GM12878 (cell line): ENCODE data around the gene PMM1. TPM values are rescaled to one million over a fixed set of nuclear protein-coding genes. Genes with fewer than 3 reads are reported as not detected.
"Not testable (repeated sequence)": the region's sequence is repeated elsewhere in the genome, so short reads cannot be mapped to it uniquely, and the experiment has no call there.

Experiments used
- ATAC-seq: fragments of 200-7000 bp; cut with Tn5 transposase; 3 replicates; pipeline ENCODE4 v1.9.1; 2020; ENCODE audit warnings: mild to moderate bottlenecking, moderate library complexity
- BruUV-seq: library from RNA; stranded (reverse); fragments of 400-500 nt; replicated peaks from 2 replicates; lab custom pipeline; 2021; lab: Mats Ljungman, UMichigan
- CTCF ChIA-PET: fragments of 300-600 bp; sonication (Branson Sonifier 250); formaldehyde crosslinking; extraction: SDS; loops from one replicate; lab custom pipeline; 2021; ENCODE audit warnings: inconsistent platforms; lab: Yijun Ruan, JAX
- POLR2A ChIA-PET: fragments of 350-600 bp; formaldehyde crosslinking; extraction: SDS; loops from one replicate; lab custom pipeline; 2021; ENCODE audit warnings: inconsistent platforms; lab: Charles Lee
- RAD21 ChIA-PET: fragments of 300-600 bp; sonication (Branson Sonifier 250); formaldehyde crosslinking; loops from one replicate; lab custom pipeline; 2023; ENCODE audit warnings: antibody characterized with exemption; ENCODE audit not compliant: unreplicated experiment; lab: Charles Lee
- SMC1A ChIA-PET: fragments of 300-600 bp; sonication (Branson Sonifier 250); formaldehyde crosslinking; loops from one replicate; lab custom pipeline; 2023; ENCODE audit not compliant: unreplicated experiment, uncharacterized antibody; lab: Charles Lee
- DNase-seq: peaks from one replicate; pipeline ENCODE4 v3.0.0-alpha.2; 2011; ENCODE audit warnings: low read depth, low spot score
- FAIRE-seq: peaks from 3 replicates; lab custom pipeline; 2011; peaks lifted over from hg19 to GRCh38; lab: Jason Lieb, UNC
- H2AFZ ChIP-seq: 2 replicates; pipeline ENCODE4 v1.6.0; 2011; ENCODE audit warnings: low read depth, low read length, control low read depth; ENCODE audit not compliant: control insufficient read depth
- H3K27ac ChIP-seq: 2 replicates; pipeline ENCODE4 v1.5.1; 2011; ENCODE audit warnings: control low read depth; ENCODE audit not compliant: control insufficient read depth, insufficient read depth
- H3K27me3 ChIP-seq, 2 experiments: replicated peaks in 1 of 2; 2 replicates each; pipeline versions ENCODE4 v1.6.0 to v1.6.1; 2011; ENCODE audit warnings: low read length in 1 of 2; ENCODE audit not compliant: control insufficient read depth in 2 of 2, insufficient read depth in 2 of 2
- H3K36me3 ChIP-seq, 2 experiments: 2 replicates each; pipeline ENCODE4 v1.5.1; 2011; ENCODE audit warnings: low read length in 1 of 2; ENCODE audit not compliant: control insufficient read depth in 2 of 2, insufficient read depth in 2 of 2
- H3K4me1 ChIP-seq: 2 replicates; pipeline ENCODE4 v1.6.1; 2011; ENCODE audit warnings: mild to moderate bottlenecking, low read length, moderate library complexity, mixed read lengths; ENCODE audit not compliant: control insufficient read depth, insufficient read depth
- H3K4me2 ChIP-seq: 2 replicates; pipeline ENCODE4 v1.6.0; 2011; ENCODE audit warnings: control low read depth; ENCODE audit not compliant: control insufficient read depth, insufficient read depth
- H3K4me3 ChIP-seq: fragments of 200-600 bp; sonication (generic); 2 replicates; pipeline ENCODE4 v1.5.1; 2016
- H3K79me2 ChIP-seq: 2 replicates; pipeline ENCODE4 v1.6.0; 2011; ENCODE audit warnings: low read length; ENCODE audit not compliant: control insufficient read depth, insufficient read depth
- H3K9ac ChIP-seq: 2 replicates; pipeline ENCODE4 v1.8.0; 2011; ENCODE audit warnings: low read length, control low read depth, mixed read lengths; ENCODE audit not compliant: control insufficient read depth, insufficient read depth
- H3K9me3 ChIP-seq: replicated peaks from 3 replicates; pipeline ENCODE4 v1.5.1; 2011; ENCODE audit warnings: mild to moderate bottlenecking, low read length; ENCODE audit not compliant: control insufficient read depth, insufficient read depth
- H4K20me1 ChIP-seq: 2 replicates; pipeline ENCODE4 v1.6.0; 2011; ENCODE audit not compliant: control insufficient read depth, insufficient read depth
- BRCA1 ChIP-seq: IDR thresholded peaks from 2 replicates; pipeline ENCODE4 v1.6.1; 2011; ENCODE audit warnings: low read depth, low read length, improper control_type of control experiment
- CEBPB ChIP-seq, 2 experiments: fragments of 150-350 bp in 1 of 2; IDR thresholded peaks; 2 replicates each; pipeline ENCODE4 v1.6.1; 2012 to 2014; ENCODE audit warnings: low read depth in 2 of 2, low read length in 2 of 2, borderline replicate concordance in 1 of 2, inconsistent platforms in 1 of 2
- E4F1 ChIP-seq: fragments of 450-650 bp; IDR thresholded peaks from 2 replicates; pipeline ENCODE4 v1.6.1; 2018; ENCODE audit warnings: borderline replicate concordance, mild to moderate bottlenecking; ENCODE audit not compliant: partially characterized antibody
- RB1 ChIP-seq: fragments of 450-650 bp; formaldehyde crosslinking; IDR thresholded peaks from 2 replicates; pipeline ENCODE4 v1.6.1; 2017; ENCODE audit warnings: mild to moderate bottlenecking, borderline replicate concordance
- TARDBP ChIP-seq: IDR thresholded peaks from 2 replicates; pipeline ENCODE4 v1.6.1; 2016; ENCODE audit warnings: borderline replicate concordance
- ZBTB40 ChIP-seq: fragments of 450-650 bp; IDR thresholded peaks from 2 replicates; pipeline ENCODE4 v1.6.1; 2016; ENCODE audit warnings: mild to moderate bottlenecking, moderate library complexity, borderline replicate concordance
- WGBS: methylation state at CpG from one replicate; pipeline ENCODE4 v1.1.6; 2016; ENCODE audit warnings: low lambda C conversion rate; ENCODE audit not compliant: insufficient replicate concordance, insufficient coverage; ENCODE audit errors: missing lambda C conversion rate; 5-methylcytosine and 5-hydroxymethylcytosine counted together
- in situ Hi-C: fragments of 300-500 bp; cut with MboI; formaldehyde crosslinking; loops from 9 replicates; pipeline ENCODE4 v1.14.3; 2018; ENCODE audit warnings: mixed read lengths
- intact Hi-C: fragments of 100-400 bp; cut with micrococcal nuclease; formaldehyde crosslinking; loops from one replicate; pipeline ENCODE4 v1.14.2; 2022; ENCODE audit not compliant: unreplicated experiment
- polyA plus RNA-seq, 11 experiments: library from polyadenylated mRNA; depleted of rRNA in 4 of 11; unstranded in 6 of 11; stranded (reverse) in 5 of 11; fragments of >200 nt; fragmentation: Nextera tagmentation in 4 of 11; fragmentation: Illumina TruSeq in 1 of 11; extraction: Ambion mirVana in 4 of 11; extraction: Trizol in 1 of 11; gene quantifications; 1 replicate in 1 of 11; 2 replicates in 10 of 11; pipeline versions ENCODE4 v1.2.1 to v1.2.3, GENCODE V29; 2011 to 2016; ENCODE audit warnings: inconsistent platforms in 2 of 11, missing spikeins in 2 of 11, low read depth in 1 of 11
- total RNA-seq, 4 experiments: library from RNA; depleted of rRNA in 3 of 4; stranded (reverse); fragments of >200 nt in 3 of 4; fragmentation: Illumina TruSeq in 1 of 4; extraction: Trizol in 1 of 4; gene quantifications; 2 replicates each; pipeline versions ENCODE4 v1.2.1 to v1.2.3, GENCODE V29; 2013 to 2021

Gene PMM1
- total and polyA plus RNA-seq, 10 of the 15 experiments (the other 5 are each of a cell fraction or from before 2014, with no cell fraction given), result 8.2 to 32.2 (median 16.9) TPM

- TF ChIP-seq CEBPB (IDR thresholded peaks at IDR 0.05; ENCODE audit: borderline replicate concordance in 1 of 2, low read depth in 2 of 2, low read length in 2 of 2), result no peak
Observed at GRCh38 chr22:41560095-41560471, 29.6 kb downstream of the PMM1 start (continued).

GRCh38 chr22:41558241-41558630 is 31.4 kb downstream of the PMM1 start:
- DNase-seq, H3K4me1 ChIP-seq, RAD21 ChIA-PET, FAIRE-seq, intact Hi-C loops, H3K4me2 ChIP-seq, H3K9ac ChIP-seq, H3K27me3 ChIP-seq, H3K9me3 ChIP-seq, H3K79me2 ChIP-seq, H3K4me3 ChIP-seq, BruUV-seq, H4K20me1 ChIP-seq, in situ Hi-C loops, H2AFZ ChIP-seq, H3K27ac ChIP-seq, ATAC-seq, H3K36me3 ChIP-seq, SMC1A ChIA-PET: not testable (repeated sequence)
- ChIA-PET CTCF (interaction anchor here (0.6 to 0.9 kb wide), 2 partner anchors 27 to 58 kb away, joined by 3 read pairs; no protein-coding TSS in a partner anchor), POLR2A (interaction anchor here (0.6 to 0.7 kb wide), 3 partner anchors 24 to 162 kb away, joined by 3 to 5 read pairs (median 4); no protein-coding TSS in a partner anchor)
- 57% methylated on average over 13 of the region's 13 CpGs for WGBS

- Histone ChIP-seq H3K27me3 (peaks cover 0 to 5% of the 10 kb centered on the region in 2 experiments; a peak in 3 of 4 replicates), H3K27ac (no peak overlapping the region), H3K79me2 (no peaks in the 10 kb centered on the region), H3K4me3 (no peak overlapping the region), H3K36me3 (no peaks in the 10 kb centered on the region), H2AFZ (no peak overlapping the region), H4K20me1 (no peaks in the 10 kb centered on the region), H3K9me3 (no peaks in the 10 kb centered on the region), H3K4me1 (no peaks in the 10 kb centered on the region; the same call in 1 of the 2 replicates), H3K4me2 (no peak overlapping the region), H3K9ac (no peak overlapping the region)
- intact Hi-C loops (no loop called here), in situ Hi-C loops (no loop called here)
- RAD21 ChIA-PET, result no interaction called here
- CTCF ChIA-PET, result interaction anchor here (0.9 to 1.1 kb wide), 2 partner anchors 27 to 155 kb away, joined by 3 read pairs; no protein-coding TSS in a partner anchor
- no peak for FAIRE-seq
- BruUV-seq, result no TSS peak
- 40% methylated on average over 19 of the region's 19 CpGs for WGBS
- ATAC-seq, result no peak
- DNase-seq, result no peak
- POLR2A ChIA-PET, result interaction anchor here (0.5 kb wide), 1 partner anchor 276 kb away, joined by 3 read pairs; the partner anchor contains the start of gene SREBF2
- SMC1A ChIA-PET, result no interaction called here
- TF ChIP-seq ZBTB40 (no peak), TARDBP (no peak), RB1 (no peak), E4F1 (no peak), BRCA1 (no peak)
Observed at GRCh38 chr22:41557401-41558240, 32.0 kb downstream of the PMM1 start.
